ENCODE results near the gene BMPR1B.
A peak's percentile ranks its signal among the peaks of the same experiment; 100 is the strongest.
"Not testable (repeated sequence)": the region's sequence is repeated elsewhere in the genome, so short reads cannot be mapped to it uniquely, and the experiment has no call there.

The BMPR1B gene

GRCh38 chr4:94763005-94763404 lies 5.2 kb downstream of the BMPR1B start:
- DNase-seq (ENCODE audit: low spot score): no peak

- DNase-seq (ENCODE audit: low spot score): no peak
These were observed 5.7 kb downstream of the BMPR1B start for GRCh38 chr4:94763500-94763899.

- DNase-seq (ENCODE audit: low spot score): no peak
These were observed 6.3 kb downstream of the BMPR1B start for GRCh38 chr4:94764069-94764468.

GRCh38 chr4:94765174-94765573 lies 7.4 kb downstream of the BMPR1B start:
- DNase-seq (ENCODE audit: low spot score): no peak

- no peak for DNase-seq (ENCODE audit: low spot score)
These were observed 7.9 kb downstream of the BMPR1B start for GRCh38 chr4:94765648-94766047.

- peak; percentile 14 for DNase-seq (ENCODE audit: low spot score)
These were observed 9.1 kb downstream of the BMPR1B start for GRCh38 chr4:94766856-94767255.

GRCh38 chr4:94767446-94767845 lies 9.7 kb downstream of the BMPR1B start:
- DNase-seq (ENCODE audit: low spot score): no peak

- no peak for DNase-seq (ENCODE audit: low spot score)
These were observed 25.0 kb downstream of the BMPR1B start for GRCh38 chr4:94782707-94783106.

- no peak for DNase-seq (ENCODE audit: low spot score)
These were observed 33.9 kb downstream of the BMPR1B start for GRCh38 chr4:94791701-94792100.

- DNase-seq (ENCODE audit: low spot score): no peak
These were observed 41.1 kb downstream of the BMPR1B start for GRCh38 chr4:94798808-94799207.

GRCh38 chr4:94801016-94801415 lies 43.3 kb downstream of the BMPR1B start:
- no peak for DNase-seq (ENCODE audit: low spot score)

- DNase-seq (ENCODE audit: low spot score): no peak
These were observed 44.3 kb downstream of the BMPR1B start for GRCh38 chr4:94802091-94802490.

- DNase-seq (ENCODE audit: low spot score): no peak
These were observed 45.4 kb downstream of the BMPR1B start for GRCh38 chr4:94803181-94803580.

- DNase-seq (ENCODE audit: low spot score): no peak
These were observed 46.9 kb downstream of the BMPR1B start for GRCh38 chr4:94804650-94805049.

- DNase-seq (ENCODE audit: low spot score): no peak
These were observed 48.6 kb downstream of the BMPR1B start for GRCh38 chr4:94806376-94806775.

GRCh38 chr4:94811643-94812042 lies 53.9 kb downstream of the BMPR1B start:
- no peak for DNase-seq (ENCODE audit: low spot score)

GRCh38 chr4:94813221-94813620 lies 55.5 kb downstream of the BMPR1B start:
- DNase-seq (ENCODE audit: low spot score): no peak

GRCh38 chr4:94814237-94814636 lies 56.5 kb downstream of the BMPR1B start:
- no peak for DNase-seq (ENCODE audit: low spot score)

GRCh38 chr4:94819371-94820168 lies 61.8 kb downstream of the BMPR1B start:
- no peak for DNase-seq (ENCODE audit: low spot score)

GRCh38 chr4:94826206-94826605 lies 68.5 kb downstream of the BMPR1B start:
- DNase-seq (ENCODE audit: low spot score): no peak

GRCh38 chr4:94827481-94828110 lies 69.8 kb downstream of the BMPR1B start:
- DNase-seq (ENCODE audit: low spot score): peak; percentile 55

- no peak for DNase-seq (ENCODE audit: low spot score)
These were observed 71.1 kb downstream of the BMPR1B start for GRCh38 chr4:94828882-94829281.

GRCh38 chr4:94831607-94832006 lies 73.9 kb downstream of the BMPR1B start:
- no peak for DNase-seq (ENCODE audit: low spot score)

- not testable (repeated sequence) for DNase-seq (ENCODE audit: low spot score)
These were observed 74.6 kb downstream of the BMPR1B start for GRCh38 chr4:94832329-94832728.

All from AG08396 (cell line).